CD4-positive, CD25-positive, alpha-beta regulatory T cell (primary cell): ENCODE data around the gene TNFSF10. TPM values are rescaled to one million over a fixed set of nuclear protein-coding genes. Genes with fewer than 3 reads are reported as not detected.
"Not testable (repeated sequence)": the region's sequence is repeated elsewhere in the genome, so short reads cannot be mapped to it uniquely, and the experiment has no call there.

Experiments
- ATAC-seq, 2 donors: fragments of 150-1000 bp; cut with Tn5 transposase; one replicate each; pipeline ENCODE4 v1.10.0; 2021; ENCODE audit warnings: low read depth in 2 of 2, moderate number of reproducible peaks in 2 of 2, moderate library complexity in 1 of 2
- DNase-seq, 3 donors: peaks; one replicate each; pipeline versions ENCODE4 v3.0.0 to v3.0.0-alpha.2; 2012 to 2022; ENCODE audit warnings: mixed read lengths in 1 of 3
- H3K27ac ChIP-seq: one replicate; pipeline ENCODE4 v1.7.0; 2013; ENCODE audit warnings: mild to moderate bottlenecking, low read length; ENCODE audit not compliant: insufficient read depth, poor library complexity, severe bottlenecking
- H3K27me3 ChIP-seq: one replicate; pipeline ENCODE4 v1.7.0; 2013; ENCODE audit warnings: low read length; ENCODE audit not compliant: control insufficient read depth, insufficient read depth
- H3K36me3 ChIP-seq: one replicate; pipeline ENCODE4 v1.7.0; 2013; ENCODE audit warnings: mild to moderate bottlenecking, low read length, moderate library complexity; ENCODE audit not compliant: control insufficient read depth, insufficient read depth
- H3K4me1 ChIP-seq: 2 replicates; pipeline ENCODE4 v1.7.0; 2013; ENCODE audit warnings: mild to moderate bottlenecking, low read length; ENCODE audit not compliant: insufficient read depth, control insufficient read depth, poor library complexity, severe bottlenecking
- H3K4me3 ChIP-seq: one replicate; pipeline ENCODE4 v1.7.0; 2013; ENCODE audit warnings: low read depth, mild to moderate bottlenecking, low read length, moderate library complexity
- H3K9me3 ChIP-seq, 2 experiments: 1 replicate in 1 of 2; 2 replicates in 1 of 2; pipeline ENCODE4 v1.7.0; 2013; ENCODE audit warnings: low read length in 2 of 2, mild to moderate bottlenecking in 1 of 2, moderate library complexity in 1 of 2; ENCODE audit not compliant: control insufficient read depth in 2 of 2
- H3K27ac Mint-ChIP-seq, 3 donors: one replicate each; pipeline ENCODE4 v1.8.0; 2020 to 2022; ENCODE audit warnings: mild to moderate bottlenecking in 3 of 3, mixed read lengths in 3 of 3, moderate library complexity in 2 of 3
- H3K27me3 Mint-ChIP-seq: one replicate; pipeline ENCODE4 v1.8.0; 2022; ENCODE audit warnings: mild to moderate bottlenecking, mixed read lengths
- H3K36me3 Mint-ChIP-seq: one replicate; pipeline ENCODE4 v1.8.0; 2020; ENCODE audit warnings: mixed read lengths
- H3K4me1 Mint-ChIP-seq, 4 donors: one replicate each; pipeline ENCODE4 v1.8.0; 2020 to 2022; ENCODE audit warnings: mixed read lengths in 4 of 4, mild to moderate bottlenecking in 1 of 4
- H3K4me3 Mint-ChIP-seq, 4 donors: one replicate each; pipeline ENCODE4 v1.8.0; 2020 to 2022; ENCODE audit warnings: mild to moderate bottlenecking in 4 of 4, mixed read lengths in 4 of 4, moderate library complexity in 3 of 4
- H3K9me3 Mint-ChIP-seq, 7 donors: one replicate each; pipeline ENCODE4 v1.8.0; 2020 to 2022; ENCODE audit warnings: mixed read lengths in 7 of 7, mild to moderate bottlenecking in 3 of 7, moderate library complexity in 2 of 7
- polyA plus RNA-seq, 4 donors: library from polyadenylated mRNA; unstranded; fragments of 300-500 nt; fragmentation: Illumina TruSeq; gene quantifications; one replicate each; pipeline ENCODE4 v1.2.3, GENCODE V29; 2021
- total RNA-seq: library from RNA; stranded (reverse); gene quantifications from one replicate; pipeline ENCODE4 v1.2.3, GENCODE V29; 2022

Gene TNFSF10
- total and polyA plus RNA-seq, 5 donors from 2014 or later = 29.1 to 93.4 (median 58.0) TPM

GRCh38 chr3:172515130-172515918 lies 7.9 kb downstream of the TNFSF10 start:
- peaks cover 46 to 93% (median 74%) of the 10 kb centered on the region in 4 donors for H3K4me1 Mint-ChIP-seq
- peaks cover 40% of the 10 kb centered on the region for H3K36me3 ChIP-seq
- H3K4me3 ChIP-seq = peak overlapping the region; percentile 27
- peak overlapping the region; percentile 53 for H3K27ac ChIP-seq
- peak overlapping the region; percentile 87 to 90 (median 90) for H3K27ac Mint-ChIP-seq
- no peaks in the 10 kb centered on the region for H3K9me3 ChIP-seq
- no peaks in the 10 kb centered on the region for H3K27me3 ChIP-seq
- peaks cover 76% of the 10 kb centered on the region for H3K4me1 ChIP-seq
- no peaks in the 10 kb centered on the region for H3K27me3 Mint-ChIP-seq
- ATAC-seq = no peak
- peaks cover 0 to 4% (median 0%) of the 10 kb centered on the region in 7 donors for H3K9me3 Mint-ChIP-seq
- H3K4me3 Mint-ChIP-seq = peak overlapping the region; percentile 7 to 95 (median 32)
- no peak for DNase-seq
- peaks cover 47% of the 10 kb centered on the region for H3K36me3 Mint-ChIP-seq

GRCh38 chr3:172514678-172515077 lies 8.6 kb downstream of the TNFSF10 start:
- Mint-ChIP-seq H3K27me3 (no peaks in the 10 kb centered on the region), H3K4me3 (peak overlapping the region in 1 of 4 donors; percentile 51), H3K36me3 (peaks cover 45% of the 10 kb centered on the region), H3K27ac (peak overlapping the region; percentile 87 to 90 (median 90)), H3K9me3 (peaks cover 0 to 4% (median 0%) of the 10 kb centered on the region in 7 donors), H3K4me1 (peaks cover 44 to 87% (median 72%) of the 10 kb centered on the region in 4 donors)
- H3K36me3 ChIP-seq = peaks cover 45% of the 10 kb centered on the region
- peak overlapping the region; percentile 53 for H3K27ac ChIP-seq
- DNase-seq (no peak), ATAC-seq (no peak)
- H3K4me1 ChIP-seq = peaks cover 70% of the 10 kb centered on the region
- H3K9me3 ChIP-seq = no peaks in the 10 kb centered on the region
- H3K4me3 ChIP-seq = no peak overlapping the region
- no peaks in the 10 kb centered on the region for H3K27me3 ChIP-seq

- peaks cover 54% of the 10 kb centered on the region for H3K36me3 Mint-ChIP-seq
- ATAC-seq (no peak), DNase-seq (no peak)
- peak overlapping the region; percentile 5 to 79 (median 58) for H3K4me3 Mint-ChIP-seq
- Histone ChIP-seq H3K9me3 (no peaks in the 10 kb centered on the region), H3K4me1 (peaks cover 58% of the 10 kb centered on the region), H3K27me3 (no peaks in the 10 kb centered on the region), H3K36me3 (peaks cover 54% of the 10 kb centered on the region), H3K27ac (peak overlapping the region; percentile 58), H3K4me3 (no peak overlapping the region)
- H3K27ac Mint-ChIP-seq = peak overlapping the region; percentile 79 to 90 (median 90)
- no peaks in the 10 kb centered on the region for H3K27me3 Mint-ChIP-seq
- H3K4me1 Mint-ChIP-seq = peaks cover 39 to 76% (median 65%) of the 10 kb centered on the region in 4 donors
- H3K9me3 Mint-ChIP-seq = peaks cover 0 to 4% (median 0%) of the 10 kb centered on the region in 7 donors
Observed at GRCh38 chr3:172513488-172513887, 9.7 kb downstream of the TNFSF10 start.

- H3K27ac ChIP-seq = peak overlapping the region; percentile 64
- no peaks in the 10 kb centered on the region for H3K27me3 ChIP-seq
- H3K4me1 Mint-ChIP-seq = peaks cover 35 to 64% (median 56%) of the 10 kb centered on the region in 4 donors
- DNase-seq = peak in 1 of 3 donors; percentile 51
- H3K27me3 Mint-ChIP-seq = no peaks in the 10 kb centered on the region
- H3K9me3 Mint-ChIP-seq = peaks cover 0 to 4% (median 0%) of the 10 kb centered on the region in 7 donors
- peak; percentile 61 to 69 for ATAC-seq
- H3K4me3 ChIP-seq = peak overlapping the region; percentile 63
- peak overlapping the region; percentile 82 to 91 (median 89) for H3K27ac Mint-ChIP-seq
- peaks cover 64% of the 10 kb centered on the region for H3K36me3 Mint-ChIP-seq
- peaks cover 44% of the 10 kb centered on the region for H3K4me1 ChIP-seq
- peak overlapping the region; percentile 52 to 77 (median 72) for H3K4me3 Mint-ChIP-seq
- no peaks in the 10 kb centered on the region for H3K9me3 ChIP-seq
- H3K36me3 ChIP-seq = peaks cover 67% of the 10 kb centered on the region
Observed at GRCh38 chr3:172511783-172512762, 11.2 kb downstream of the TNFSF10 start.

- ATAC-seq = no peak
- Mint-ChIP-seq H3K4me1 (peaks cover 5 to 10% (median 7%) of the 10 kb centered on the region in 4 donors), H3K4me3 (no peak overlapping the region), H3K9me3 (peaks cover 0 to 2% (median 0%) of the 10 kb centered on the region in 7 donors), H3K27ac (peak overlapping the region in 1 of 3 donors; percentile 7), H3K27me3 (no peaks in the 10 kb centered on the region), H3K36me3 (peaks cover 42% of the 10 kb centered on the region)
- no peak overlapping the region for H3K27ac ChIP-seq
- H3K27me3 ChIP-seq = no peaks in the 10 kb centered on the region
- DNase-seq = no peak
- H3K9me3 ChIP-seq = no peaks in the 10 kb centered on the region
- no peaks in the 10 kb centered on the region for H3K4me1 ChIP-seq
- H3K36me3 ChIP-seq = peaks cover 58% of the 10 kb centered on the region
- no peak overlapping the region for H3K4me3 ChIP-seq
Observed at GRCh38 chr3:172506094-172506493, 17.1 kb downstream of the TNFSF10 start.

- Histone ChIP-seq H3K27ac (no peak overlapping the region), H3K4me1 (no peaks in the 10 kb centered on the region), H3K4me3 (no peak overlapping the region), H3K27me3 (no peaks in the 10 kb centered on the region), H3K9me3 (no peaks in the 10 kb centered on the region), H3K36me3 (peaks cover 17% of the 10 kb centered on the region)
- Mint-ChIP-seq H3K4me3 (no peak overlapping the region), H3K27ac (no peak overlapping the region), H3K4me1 (peaks cover 0 to 3% (median 0%) of the 10 kb centered on the region in 4 donors), H3K9me3 (peaks cover 0 to 3% (median 0%) of the 10 kb centered on the region in 7 donors), H3K27me3 (peaks cover 4% of the 10 kb centered on the region), H3K36me3 (peaks cover 12% of the 10 kb centered on the region)
- ATAC-seq (no peak), DNase-seq (no peak)
Observed at GRCh38 chr3:172501540-172501939, 21.7 kb downstream of the TNFSF10 start.

GRCh38 chr3:172490198-172490669 lies 33.0 kb downstream of the TNFSF10 start:
- H3K27me3 Mint-ChIP-seq = peaks cover 19% of the 10 kb centered on the region
- not testable (repeated sequence) for H3K27ac Mint-ChIP-seq, H3K4me3 ChIP-seq, H3K4me1 Mint-ChIP-seq, H3K9me3 Mint-ChIP-seq, H3K9me3 ChIP-seq, H3K4me1 ChIP-seq, H3K36me3 Mint-ChIP-seq, H3K27ac ChIP-seq, H3K36me3 ChIP-seq, H3K4me3 Mint-ChIP-seq, H3K27me3 ChIP-seq
- DNase-seq (peak; percentile 51 to 86 (median 72)), ATAC-seq (peak; percentile 61 to 63)
